ENCODE measurements around the gene ADM2.

- no peak for TF ChIP-seq EZH2 (IDR thresholded peaks at IDR 0.05)
- TF ChIP-seq POLR2AphosphoS5 (IDR thresholded peaks at IDR 0.05; ENCODE audit: borderline replicate concordance, low read depth, low read length): no peak
- TF ChIP-seq FOXP2 (optimal IDR thresholded peaks at IDR 0.05; ENCODE audit: control extremely low read depth, extremely low read length, insufficient read depth): no peak
Observed at GRCh38 chr22:50521710-50522109, 40.4 kb downstream of the ADM2 start.

Measured in SK-N-MC (cell line).